OCI-LY3 (cell line): ENCODE data around the gene RAF1.

Source experiments
- H2AFZ ChIP-seq: fragments of 200-600, 300-600 bp; shearing (Covaris generic); 2 replicates; pipeline ENCODE4 v1.6.0; 2014; ENCODE audit warnings: antibody characterized with exemption, low read depth, low read length
- H3K27ac ChIP-seq: fragments of 200-600, 300-600 bp; sonication (generic); 2 replicates; pipeline ENCODE4 v1.5.1; 2014; ENCODE audit warnings: mild to moderate bottlenecking, low read length, moderate library complexity, mixed read lengths
- H3K27me3 ChIP-seq: fragments of 200-600, 300-600 bp; sonication (generic); 2 replicates; pipeline ENCODE4 v1.6.1; 2014; ENCODE audit warnings: low read depth, low read length, mixed read lengths
- H3K36me3 ChIP-seq: fragments of 200-600, 300-600 bp; sonication (generic); replicated peaks from 2 replicates; pipeline ENCODE3; 2014; ENCODE audit warnings: low read depth, low read length, mixed read lengths
- H3K4me1 ChIP-seq: fragments of 300-600, 200-600 bp; sonication (generic); 2 replicates; pipeline ENCODE4 v1.6.1; 2014; ENCODE audit warnings: low read length, mixed read lengths
- H3K4me2 ChIP-seq: fragments of 200-600, 300-600 bp; sonication (generic); 2 replicates; pipeline ENCODE4 v1.6.1; 2014; ENCODE audit warnings: low read length, mixed read lengths
- H3K4me3 ChIP-seq: fragments of 300-600, 200-600 bp; sonication (generic); 2 replicates; pipeline ENCODE4 v1.5.1; 2014; ENCODE audit warnings: antibody characterized with exemption, mild to moderate bottlenecking, low read length, moderate library complexity
- H3K79me2 ChIP-seq: fragments of 300-600, 200-600 bp; shearing (Covaris generic); 2 replicates; pipeline ENCODE4 v1.6.1; 2014; ENCODE audit warnings: mild to moderate bottlenecking, low read length, mixed read lengths
- H3K9ac ChIP-seq: fragments of 300-600, 200-600 bp; shearing (Covaris generic); 2 replicates; pipeline ENCODE4 v1.6.0; 2014; ENCODE audit warnings: mild to moderate bottlenecking, low read length, moderate library complexity
- H3K9me3 ChIP-seq: fragments of 200-600, 300-600 bp; shearing (Covaris generic); 2 replicates; pipeline ENCODE4 v1.6.1; 2014; ENCODE audit warnings: low read length, mixed read lengths; ENCODE audit not compliant: insufficient read depth
- H4K20me1 ChIP-seq: fragments of 200-600, 300-600 bp; sonication (generic); 2 replicates; pipeline ENCODE4 v1.6.1; 2016; ENCODE audit warnings: low read length, mixed read lengths; ENCODE audit not compliant: insufficient read depth
- EZH2phosphoT487 ChIP-seq: fragments of 200-600 bp; shearing (Covaris generic); IDR thresholded peaks from 2 replicates; pipeline ENCODE4 v1.6.1; 2018; ENCODE audit warnings: antibody characterized with exemption, mixed run types, low read depth
- TF ChIP-seq, protein P1 (sequence below): fragments of 200-600, 300-600 bp; sonication (generic); IDR thresholded peaks from 2 replicates; pipeline ENCODE4 v1.5.1; 2014; ENCODE audit warnings: antibody characterized with exemption, low read length, low read depth

RAF1 gene

DNA sequence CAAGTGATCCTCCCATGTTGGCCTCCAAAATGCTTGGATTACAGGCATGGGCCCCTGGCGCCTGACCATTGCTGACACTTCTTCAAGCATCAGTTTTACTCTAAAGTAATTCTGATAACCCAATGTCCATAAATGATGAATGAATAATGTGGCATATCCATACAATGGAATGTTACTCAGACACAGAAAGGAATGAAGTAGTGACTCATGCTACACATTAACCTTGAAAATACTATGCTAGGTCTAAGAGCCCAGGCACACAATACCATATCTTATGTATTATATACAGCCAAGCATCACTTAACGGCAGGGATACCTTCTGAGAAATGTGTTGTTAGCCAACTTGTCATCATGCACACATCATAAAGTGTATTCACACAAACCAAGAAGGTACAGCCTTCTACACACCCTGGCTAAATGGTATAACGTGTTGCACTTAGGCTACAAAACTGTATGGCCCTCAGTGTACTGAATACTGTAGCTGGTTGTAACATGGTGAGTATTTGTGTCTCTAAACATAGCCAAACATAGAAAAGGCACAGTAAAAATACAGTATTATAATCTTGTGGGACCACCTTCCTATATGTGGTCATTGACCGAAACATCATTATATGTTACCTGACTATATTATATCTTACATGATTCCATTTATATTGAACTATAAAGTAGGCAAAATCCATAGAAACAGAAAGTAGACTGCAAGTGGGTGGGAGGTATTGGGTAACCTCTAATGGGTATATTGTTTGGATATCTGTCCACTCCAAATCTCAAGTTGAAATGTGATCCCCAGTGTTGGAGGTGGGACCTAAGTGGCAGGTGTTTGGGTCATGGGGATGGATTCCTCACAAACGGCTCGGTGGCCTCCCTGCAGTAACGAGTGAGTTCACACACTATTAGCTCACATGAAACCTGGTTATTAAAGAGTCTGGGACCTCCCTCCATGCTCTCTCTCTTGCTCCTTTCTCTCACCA is 75.6 kb downstream of the RAF1 start:
- TF ChIP-seq, protein P1, sequence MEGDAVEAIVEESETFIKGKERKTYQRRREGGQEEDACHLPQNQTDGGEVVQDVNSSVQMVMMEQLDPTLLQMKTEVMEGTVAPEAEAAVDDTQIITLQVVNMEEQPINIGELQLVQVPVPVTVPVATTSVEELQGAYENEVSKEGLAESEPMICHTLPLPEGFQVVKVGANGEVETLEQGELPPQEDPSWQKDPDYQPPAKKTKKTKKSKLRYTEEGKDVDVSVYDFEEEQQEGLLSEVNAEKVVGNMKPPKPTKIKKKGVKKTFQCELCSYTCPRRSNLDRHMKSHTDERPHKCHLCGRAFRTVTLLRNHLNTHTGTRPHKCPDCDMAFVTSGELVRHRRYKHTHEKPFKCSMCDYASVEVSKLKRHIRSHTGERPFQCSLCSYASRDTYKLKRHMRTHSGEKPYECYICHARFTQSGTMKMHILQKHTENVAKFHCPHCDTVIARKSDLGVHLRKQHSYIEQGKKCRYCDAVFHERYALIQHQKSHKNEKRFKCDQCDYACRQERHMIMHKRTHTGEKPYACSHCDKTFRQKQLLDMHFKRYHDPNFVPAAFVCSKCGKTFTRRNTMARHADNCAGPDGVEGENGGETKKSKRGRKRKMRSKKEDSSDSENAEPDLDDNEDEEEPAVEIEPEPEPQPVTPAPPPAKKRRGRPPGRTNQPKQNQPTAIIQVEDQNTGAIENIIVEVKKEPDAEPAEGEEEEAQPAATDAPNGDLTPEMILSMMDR = no peak
- TF ChIP-seq EZH2phosphoT487 = no peak

GRCh38 chr3:12586403-12586802 is 77.5 kb downstream of the RAF1 start:
- 0 out of 2 replicates have a peak, but pooled peaks cover 8% of the 10 kb centered on the region for H4K20me1 ChIP-seq
- H3K27ac ChIP-seq = no peak overlapping the region
- no peak overlapping the region for H3K9ac ChIP-seq
- no peak overlapping the region for H3K4me2 ChIP-seq
- TF ChIP-seq, protein P1 = no peak
- TF ChIP-seq EZH2phosphoT487 = no peak
- H3K4me1 ChIP-seq = peaks cover 5% of the 10 kb centered on the region; the same call in 1 of the 2 replicates
- no peaks in the 10 kb centered on the region for H3K9me3 ChIP-seq
- peaks cover 80% of the 10 kb centered on the region for H3K36me3 ChIP-seq
- no peak overlapping the region for H3K4me3 ChIP-seq
- H3K27me3 ChIP-seq = no peaks in the 10 kb centered on the region
- H2AFZ ChIP-seq = no peak overlapping the region
- H3K79me2 ChIP-seq = no peaks in the 10 kb centered on the region

More for the DNA sequence above, 75.6 kb downstream of the RAF1 start:
- no peaks in the 10 kb centered on the region for H3K9me3 ChIP-seq
- no peak overlapping the region for H3K4me3 ChIP-seq
- H3K79me2 ChIP-seq = no peaks in the 10 kb centered on the region
- no peak overlapping the region for H2AFZ ChIP-seq
- no peak overlapping the region for H3K27ac ChIP-seq
- H3K4me1 ChIP-seq = peaks cover 5% of the 10 kb centered on the region; the same call in 1 of the 2 replicates
- H4K20me1 ChIP-seq = 0 out of 2 replicates have a peak, but pooled peaks cover 8% of the 10 kb centered on the region
- no peak overlapping the region for H3K4me2 ChIP-seq
- H3K27me3 ChIP-seq = no peaks in the 10 kb centered on the region
- no peak overlapping the region for H3K9ac ChIP-seq
- peaks cover 73% of the 10 kb centered on the region for H3K36me3 ChIP-seq

- Histone ChIP-seq H2AFZ (no peak overlapping the region), H4K20me1 (0 out of 2 replicates have a peak, but pooled peaks cover 8% of the 10 kb centered on the region), H3K4me1 (peaks cover 5% of the 10 kb centered on the region; the same call in 1 of the 2 replicates), H3K4me2 (no peak overlapping the region), H3K27ac (no peak overlapping the region), H3K4me3 (no peak overlapping the region), H3K9me3 (no peaks in the 10 kb centered on the region), H3K9ac (no peak overlapping the region), H3K79me2 (no peaks in the 10 kb centered on the region), H3K36me3 (peaks cover 80% of the 10 kb centered on the region), H3K27me3 (no peaks in the 10 kb centered on the region)
- TF ChIP-seq, protein P1 = no peak
Measured at GRCh38 chr3:12585970-12586369, 77.9 kb downstream of the RAF1 start.

GRCh38 chr3:12585181-12585580 is 78.7 kb downstream of the RAF1 start:
- Histone ChIP-seq H4K20me1 (0 out of 2 replicates have a peak, but pooled peaks cover 5% of the 10 kb centered on the region), H3K79me2 (no peaks in the 10 kb centered on the region), H3K4me2 (no peak overlapping the region), H3K9ac (no peak overlapping the region), H3K4me3 (no peak overlapping the region), H3K27ac (no peak overlapping the region), H3K4me1 (no peaks in the 10 kb centered on the region), H2AFZ (no peak overlapping the region), H3K36me3 (peaks cover 77% of the 10 kb centered on the region), H3K9me3 (no peaks in the 10 kb centered on the region), H3K27me3 (no peaks in the 10 kb centered on the region)
- TF ChIP-seq, protein P1 = no peak
- TF ChIP-seq EZH2phosphoT487 = no peak
